H9 (cell line): ENCODE data around the gene ZNF304. TPM values are rescaled to one million over a fixed set of nuclear protein-coding genes. Genes with fewer than 3 reads are reported as not detected.
A peak's percentile ranks its signal among the peaks of the same experiment; 100 is the strongest.

Source experiments
- DNase-seq: peaks from one replicate; pipeline ENCODE4 v3.0.0-alpha.2; 2017
- H2AFZ ChIP-seq: one replicate; pipeline ENCODE4 v1.6.1; 2013; ENCODE audit warnings: mild to moderate bottlenecking, low read length, control low read depth, moderate library complexity
- H2AK5ac ChIP-seq: 2 replicates; pipeline ENCODE4 v1.6.1; 2013; ENCODE audit warnings: low read length, control low read depth, mixed read lengths; ENCODE audit not compliant: insufficient read length
- H2BK120ac ChIP-seq: one replicate; pipeline ENCODE4 v1.6.1; 2013; ENCODE audit warnings: low read depth, mild to moderate bottlenecking, low read length, control low read depth, inconsistent platforms; ENCODE audit not compliant: poor library complexity, severe bottlenecking
- H2BK12ac ChIP-seq: 2 replicates; pipeline ENCODE4 v1.6.1; 2013; ENCODE audit warnings: low read length, control low read depth, mixed read lengths, low read depth; ENCODE audit not compliant: insufficient read length
- H2BK15ac ChIP-seq: 2 replicates; pipeline ENCODE4 v1.6.1; 2013; ENCODE audit warnings: low read depth, low read length, control low read depth
- H2BK20ac ChIP-seq: one replicate; pipeline ENCODE4 v1.6.1; 2013; ENCODE audit warnings: low read depth, mild to moderate bottlenecking, low read length, control low read depth, inconsistent platforms; ENCODE audit not compliant: poor library complexity, severe bottlenecking
- H2BK5ac ChIP-seq: 2 replicates; pipeline ENCODE4 v1.6.1; 2013; ENCODE audit warnings: low read length, control low read depth, mixed read lengths; ENCODE audit not compliant: insufficient read length
- H3K14ac ChIP-seq: 2 replicates; pipeline ENCODE4 v1.6.1; 2013; ENCODE audit warnings: low read length, control low read depth; ENCODE audit not compliant: insufficient read depth
- H3K18ac ChIP-seq: 2 replicates; pipeline ENCODE4 v1.6.1; 2013; ENCODE audit warnings: low read depth, mild to moderate bottlenecking, mixed read lengths, low read length, control low read depth; ENCODE audit not compliant: insufficient read length
- H3K23ac ChIP-seq: 2 replicates; pipeline ENCODE4 v1.6.1; 2013; ENCODE audit warnings: low read length, control low read depth, mixed read lengths, low read depth; ENCODE audit not compliant: insufficient read length
- H3K23me2 ChIP-seq: 2 replicates; pipeline ENCODE4 v1.6.1; 2013; ENCODE audit warnings: low read depth, mild to moderate bottlenecking, mixed read lengths, low read length, control low read depth; ENCODE audit not compliant: insufficient read length, poor library complexity, severe bottlenecking
- H3K27ac ChIP-seq: 2 replicates; pipeline ENCODE4 v1.5.1; 2013; ENCODE audit warnings: low read length, control low read depth, mixed read lengths, low read depth; ENCODE audit not compliant: insufficient read length
- H3K27me3 ChIP-seq: 2 replicates; pipeline ENCODE4 v1.6.1; 2013; ENCODE audit warnings: low read length, control low read depth, inconsistent platforms; ENCODE audit not compliant: insufficient read depth
- H3K4ac ChIP-seq: 2 replicates; pipeline ENCODE4 v1.6.1; 2013; ENCODE audit warnings: low read depth, mild to moderate bottlenecking, control low read depth, inconsistent platforms, low read length, moderate library complexity
- H3K4me1 ChIP-seq: 2 replicates; pipeline ENCODE4 v1.6.1; 2013; ENCODE audit warnings: low read length, control low read depth, inconsistent platforms; ENCODE audit not compliant: insufficient read depth
- H3K4me2 ChIP-seq: 2 replicates; pipeline ENCODE4 v1.6.1; 2013; ENCODE audit warnings: low read length, control low read depth, mixed read lengths; ENCODE audit not compliant: insufficient read length, insufficient read depth
- H3K56ac ChIP-seq: 2 replicates; pipeline ENCODE4 v1.6.1; 2013; ENCODE audit warnings: low read depth, mild to moderate bottlenecking, mixed read lengths, low read length, control low read depth; ENCODE audit not compliant: insufficient read length
- H3K79me1 ChIP-seq: 2 replicates; pipeline ENCODE4 v1.6.1; 2013; ENCODE audit warnings: low read depth, mild to moderate bottlenecking, moderate library complexity, low read length, control low read depth, inconsistent platforms; ENCODE audit not compliant: insufficient read depth, poor library complexity, severe bottlenecking
- H3K79me2 ChIP-seq: 2 replicates; pipeline ENCODE4 v1.6.1; 2013; ENCODE audit warnings: low read length, control low read depth, inconsistent platforms; ENCODE audit not compliant: insufficient read depth
- H3K9ac ChIP-seq: 2 replicates; pipeline ENCODE4 v1.6.1; 2013; ENCODE audit warnings: low read length, control low read depth, mixed read lengths; ENCODE audit not compliant: insufficient read length; ENCODE audit errors: extremely low read depth
- H3K9me3 ChIP-seq: one replicate; pipeline ENCODE4 v1.6.1; 2013; ENCODE audit warnings: low read depth, low read length, inconsistent platforms; ENCODE audit not compliant: control insufficient read depth
- H3T11ph ChIP-seq: one replicate; pipeline ENCODE4 v1.6.1; 2013; ENCODE audit warnings: mild to moderate bottlenecking, low read length, control low read depth, inconsistent platforms
- H4K20me1 ChIP-seq: one replicate; pipeline ENCODE4 v1.6.1; 2013; ENCODE audit not compliant: control insufficient read depth, insufficient read length, insufficient read depth
- H4K5ac ChIP-seq: 2 replicates; pipeline ENCODE4 v1.6.1; 2013; ENCODE audit warnings: low read depth, mild to moderate bottlenecking, mixed read lengths, low read length, control low read depth; ENCODE audit not compliant: insufficient read length
- H4K8ac ChIP-seq: replicated peaks from 2 replicates; pipeline ENCODE4 v1.6.1; 2013; ENCODE audit warnings: low read length, control low read depth, mixed read lengths, low read depth; ENCODE audit not compliant: insufficient read length
- H4K91ac ChIP-seq: 2 replicates; pipeline ENCODE4 v1.6.1; 2013; ENCODE audit warnings: low read depth, mild to moderate bottlenecking, moderate library complexity, mixed read lengths, low read length, control low read depth; ENCODE audit not compliant: insufficient read length
- H3K27ac Mint-ChIP-seq, 3 experiments: 2 replicates in 2 of 3; 3 replicates in 1 of 3; pipeline ENCODE4 v1.8.0; 2020 to 2021; ENCODE audit warnings: mixed read lengths in 3 of 3, mild to moderate bottlenecking in 1 of 3, moderate library complexity in 1 of 3
- H3K27me3 Mint-ChIP-seq: 2 replicates; pipeline ENCODE4 v1.8.0; 2021; ENCODE audit warnings: low read depth, mild to moderate bottlenecking, moderate library complexity, mixed read lengths
- H3K36me3 Mint-ChIP-seq, 3 experiments: 2 replicates in 2 of 3; 3 replicates in 1 of 3; pipeline ENCODE4 v1.8.0; 2020 to 2021; ENCODE audit warnings: low read depth in 3 of 3, mixed read lengths in 3 of 3; ENCODE audit not compliant: insufficient read depth in 1 of 3
- H3K4me1 Mint-ChIP-seq, 2 experiments: 2 replicates each; pipeline ENCODE4 v1.8.0; 2020; ENCODE audit warnings: mixed read lengths in 2 of 2
- H3K4me3 Mint-ChIP-seq, 2 experiments: 2 replicates in 1 of 2; 3 replicates in 1 of 2; pipeline ENCODE4 v1.8.0; 2020 to 2021; ENCODE audit warnings: mild to moderate bottlenecking in 2 of 2, mixed read lengths in 2 of 2, moderate library complexity in 1 of 2
- H3K9me3 Mint-ChIP-seq, 2 experiments: 2 replicates in 1 of 2; 3 replicates in 1 of 2; pipeline ENCODE4 v1.8.0; 2020; ENCODE audit warnings: mild to moderate bottlenecking in 2 of 2, mixed read lengths in 2 of 2, moderate library complexity in 1 of 2
- WGBS: extraction: QIAGEN DNeasy Blood & Tissue Kit; methylation state at CpG from one replicate; pipeline ENCODE4 v1.1.7; 2013; ENCODE audit warnings: missing lambda C conversion rate, low lambda C conversion rate, mixed read lengths; ENCODE audit not compliant: insufficient read length; ENCODE audit errors: extremely low coverage; 5-methylcytosine and 5-hydroxymethylcytosine counted together
- total RNA-seq: library from RNA; stranded (reverse); gene quantifications from 2 replicates; pipeline ENCODE4 v1.2.1, GENCODE V29; 2021
- TF ChIP-seq, protein P1 (sequence below): fragments of 200-600 bp; sonication (generic); conservative IDR thresholded peaks from 3 replicates; pipeline ENCODE4 v1.8.0; 2021; ENCODE audit warnings: antibody characterized with exemption, mild to moderate bottlenecking

ZNF304 gene
- total RNA-seq, 1 experiment from 2014 or later, result 13.5 TPM

DNA sequence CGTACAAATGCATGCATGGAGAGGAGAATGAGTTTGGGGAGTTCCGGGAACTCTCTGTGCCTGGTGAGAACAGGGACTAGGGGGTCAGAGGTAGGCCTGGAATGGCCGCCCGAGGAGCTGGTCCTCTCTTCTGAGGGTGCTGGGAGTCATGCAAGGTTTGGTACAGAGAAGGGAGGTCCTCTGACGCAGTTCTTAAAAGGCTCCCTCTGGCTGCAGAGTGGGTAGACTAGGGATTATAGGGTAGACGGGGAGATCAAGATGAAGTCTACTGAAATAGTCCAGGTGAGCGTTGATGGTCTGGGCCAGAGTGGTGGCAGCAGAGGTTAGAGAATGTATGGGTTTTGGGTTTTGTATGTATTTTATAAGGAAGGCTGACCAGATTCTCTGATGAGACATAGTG lies 796 bp downstream of the ZNF304 start:
- Mint-ChIP-seq H3K4me1 (peaks cover 12 to 20% of the 10 kb centered on the region in 2 experiments), H3K36me3 (peaks cover 20 to 33% (median 33%) of the 10 kb centered on the region in 3 experiments; a peak in 6 of 7 replicates), H3K27me3 (peaks cover 2% of the 10 kb centered on the region), H3K4me3 (peak overlapping the region; percentile 97 to 98), H3K27ac (peak overlapping the region; percentile 80 to 96 (median 91); a peak in 6 of 7 replicates), H3K9me3 (no peaks in the 10 kb centered on the region)
- H3K14ac ChIP-seq, result peak overlapping the region; percentile 70
- H3K9me3 ChIP-seq, result no peaks in the 10 kb centered on the region
- peaks cover 7% of the 10 kb centered on the region for H3K23me2 ChIP-seq
- no peak for DNase-seq
- H3K79me1 ChIP-seq, result peaks cover 3% of the 10 kb centered on the region
- WGBS, result no CpG with 5 or more reads among the region's 7 CpGs
- H3K56ac ChIP-seq, result no peak overlapping the region
- no peaks in the 10 kb centered on the region for H3K27me3 ChIP-seq
- H2BK120ac ChIP-seq, result no peak overlapping the region
- no peak overlapping the region for H2AK5ac ChIP-seq
- no peaks in the 10 kb centered on the region for H4K20me1 ChIP-seq
- no peak overlapping the region for H3K4ac ChIP-seq
- H3K27ac ChIP-seq, result no peak overlapping the region
- TF ChIP-seq, protein P1, sequence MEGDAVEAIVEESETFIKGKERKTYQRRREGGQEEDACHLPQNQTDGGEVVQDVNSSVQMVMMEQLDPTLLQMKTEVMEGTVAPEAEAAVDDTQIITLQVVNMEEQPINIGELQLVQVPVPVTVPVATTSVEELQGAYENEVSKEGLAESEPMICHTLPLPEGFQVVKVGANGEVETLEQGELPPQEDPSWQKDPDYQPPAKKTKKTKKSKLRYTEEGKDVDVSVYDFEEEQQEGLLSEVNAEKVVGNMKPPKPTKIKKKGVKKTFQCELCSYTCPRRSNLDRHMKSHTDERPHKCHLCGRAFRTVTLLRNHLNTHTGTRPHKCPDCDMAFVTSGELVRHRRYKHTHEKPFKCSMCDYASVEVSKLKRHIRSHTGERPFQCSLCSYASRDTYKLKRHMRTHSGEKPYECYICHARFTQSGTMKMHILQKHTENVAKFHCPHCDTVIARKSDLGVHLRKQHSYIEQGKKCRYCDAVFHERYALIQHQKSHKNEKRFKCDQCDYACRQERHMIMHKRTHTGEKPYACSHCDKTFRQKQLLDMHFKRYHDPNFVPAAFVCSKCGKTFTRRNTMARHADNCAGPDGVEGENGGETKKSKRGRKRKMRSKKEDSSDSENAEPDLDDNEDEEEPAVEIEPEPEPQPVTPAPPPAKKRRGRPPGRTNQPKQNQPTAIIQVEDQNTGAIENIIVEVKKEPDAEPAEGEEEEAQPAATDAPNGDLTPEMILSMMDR, result no peak
- no peak overlapping the region for H2BK15ac ChIP-seq
- H4K91ac ChIP-seq, result no peak overlapping the region
- H4K8ac ChIP-seq, result no peak overlapping the region
- peaks cover 13% of the 10 kb centered on the region; the same call in 1 of the 2 replicates for H3K79me2 ChIP-seq
- H2AFZ ChIP-seq, result no peak overlapping the region
- H2BK12ac ChIP-seq, result no peak overlapping the region
- no peak overlapping the region for H3K23ac ChIP-seq
- no peak overlapping the region for H3T11ph ChIP-seq
- peak overlapping the region; percentile 99 for H3K4me2 ChIP-seq
- peak overlapping the region; percentile 89 for H3K9ac ChIP-seq
- H4K5ac ChIP-seq, result peak overlapping the region; percentile 27
- H2BK5ac ChIP-seq, result no peak overlapping the region
- no peaks in the 10 kb centered on the region for H3K4me1 ChIP-seq
- H3K18ac ChIP-seq, result no peak overlapping the region
- no peak overlapping the region for H2BK20ac ChIP-seq
